IPS DF 4.7 (cell line): ENCODE measurements around the gene PXT1.
"Not testable (repeated sequence)": the region's sequence is repeated elsewhere in the genome, so short reads cannot be mapped to it uniquely, and the experiment has no call there.

Experiments
- DNase-seq: peaks from one replicate; pipeline ENCODE4 v3.0.0-alpha.2; 2013; ENCODE audit warnings: low spot score; ENCODE audit errors: extremely low read depth

Gene PXT1

DNA sequence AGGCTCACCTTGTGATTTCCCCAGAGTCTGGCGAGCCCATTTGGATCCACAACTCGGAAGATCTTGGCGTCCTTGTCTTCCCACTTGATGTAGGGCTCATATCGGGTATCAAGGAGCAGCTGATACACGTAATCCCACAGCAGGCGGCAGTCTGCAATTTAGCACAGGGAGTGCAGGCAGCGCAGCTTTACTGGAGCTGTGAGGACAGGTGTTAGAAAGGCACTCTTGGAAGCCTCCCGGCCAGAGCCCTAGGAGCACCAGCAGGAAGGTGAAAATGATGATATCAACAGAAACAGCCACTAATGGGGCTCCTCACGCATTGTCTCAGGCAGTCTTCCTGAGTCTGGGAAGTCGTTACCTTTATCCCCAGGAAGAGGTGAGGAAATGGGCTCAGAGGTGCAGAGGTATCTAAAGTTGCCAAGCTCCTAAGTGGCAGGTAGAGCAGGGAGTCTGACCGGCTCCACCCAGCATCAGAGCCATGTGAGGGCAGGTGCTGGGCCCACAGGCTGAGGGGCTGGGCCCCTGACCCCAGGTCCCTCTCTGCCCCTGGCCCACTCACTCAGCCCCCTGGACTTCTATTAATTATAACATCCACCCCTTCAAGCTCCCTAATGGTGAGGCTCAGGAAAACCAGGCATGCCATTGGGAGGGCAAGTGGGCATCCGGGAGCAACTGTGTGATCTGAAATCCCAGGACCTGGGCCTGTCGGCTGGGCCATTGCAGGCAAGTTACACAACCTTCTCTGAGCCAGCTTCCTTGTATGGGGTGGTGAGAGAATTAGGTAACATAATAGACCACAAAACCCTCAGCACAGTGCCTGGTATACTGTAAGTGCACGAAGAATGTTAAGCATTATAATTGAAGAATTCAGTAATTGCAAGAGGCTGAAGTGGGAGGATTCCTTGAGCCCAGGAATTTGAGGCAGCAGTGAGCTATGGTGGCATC, 73.5 kb downstream of the PXT1 start:
- DNase-seq: no peak

DNA sequence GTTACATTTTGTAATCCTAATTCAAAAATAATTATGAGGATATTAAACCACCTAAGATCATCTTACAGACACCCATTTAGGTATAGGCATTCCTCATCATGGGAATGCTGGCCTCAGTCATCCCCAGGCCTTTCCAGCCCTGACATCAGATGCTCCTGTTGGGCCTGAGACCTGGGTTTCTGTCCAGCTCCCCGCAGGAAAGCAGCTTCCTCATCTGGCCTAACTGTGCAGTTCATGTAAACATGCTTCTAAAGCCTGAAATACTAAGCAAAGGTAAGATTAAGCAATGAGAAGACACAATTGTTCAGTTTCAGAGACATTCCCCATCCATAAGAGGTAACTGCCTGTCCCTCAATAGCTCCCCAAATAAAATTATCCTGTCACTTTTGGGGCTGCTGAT, 74.2 kb downstream of the PXT1 start:
- no peak for DNase-seq

DNA sequence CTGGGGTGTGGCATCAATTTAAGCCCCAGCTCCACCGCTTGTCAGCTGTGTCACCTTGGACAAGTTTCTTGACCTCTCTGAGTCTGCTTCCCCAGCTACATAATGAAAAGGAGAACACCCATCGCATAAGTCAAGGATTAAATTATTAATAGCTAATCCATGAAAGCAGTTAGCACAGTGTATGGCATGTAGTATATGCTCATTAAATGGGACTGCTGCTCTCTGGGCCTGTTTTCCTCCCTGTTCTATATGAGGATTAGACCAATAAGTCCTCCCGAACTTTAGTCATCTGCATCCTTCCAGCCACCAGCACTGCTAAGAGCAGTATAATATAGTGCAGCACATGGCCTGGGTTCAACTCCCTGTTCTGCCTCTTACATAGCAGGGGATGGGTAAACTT, 74.9 kb downstream of the PXT1 start:
- no peak for DNase-seq

DNA sequence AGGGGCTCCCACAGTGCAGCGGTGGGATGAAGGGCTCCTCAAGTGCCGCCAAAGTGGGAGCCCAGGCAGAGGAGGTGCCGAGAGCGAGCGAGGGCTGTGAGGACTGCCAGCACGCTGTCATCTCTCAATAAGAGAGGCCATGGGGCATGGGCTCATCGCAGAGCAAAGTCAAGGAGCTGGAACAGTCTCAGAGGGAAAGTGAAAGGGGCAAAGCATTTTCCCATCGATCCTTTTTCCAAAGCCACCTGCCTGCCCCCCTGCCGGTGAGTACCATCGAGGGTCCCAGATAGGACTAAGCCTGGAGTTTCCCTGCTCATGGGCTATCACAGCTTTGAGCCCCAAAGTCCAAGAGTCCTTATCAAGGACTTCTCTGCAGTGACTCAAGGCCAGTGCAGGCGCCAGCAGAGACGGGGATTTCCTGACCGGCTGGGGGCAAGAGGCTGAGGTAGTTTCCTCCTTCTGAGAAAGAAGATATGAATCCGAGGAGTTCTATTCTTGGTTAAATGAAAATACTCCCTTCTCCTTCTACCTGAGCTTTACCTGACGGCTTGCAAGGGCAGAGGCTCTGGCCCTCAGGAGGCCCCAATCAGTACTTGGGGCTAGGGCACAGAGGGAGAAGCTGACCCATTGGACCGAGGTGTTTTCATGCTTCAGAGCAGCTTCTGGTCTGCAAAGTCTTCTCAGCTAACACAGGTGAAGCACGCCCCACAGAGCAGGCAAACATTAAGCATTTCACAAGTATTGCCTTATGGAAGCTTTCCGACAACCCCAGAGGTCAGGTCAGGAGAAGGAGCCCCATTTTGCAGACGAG, 77.8 kb downstream of the PXT1 start:
- no peak for DNase-seq

- not testable (repeated sequence) for DNase-seq
Observed at GRCh38 chr6:36364061-36364635, 78.5 kb downstream of the PXT1 start.

GRCh38 chr6:36363371-36363752, 79.3 kb downstream of the PXT1 start:
- not testable (repeated sequence) for DNase-seq

DNA sequence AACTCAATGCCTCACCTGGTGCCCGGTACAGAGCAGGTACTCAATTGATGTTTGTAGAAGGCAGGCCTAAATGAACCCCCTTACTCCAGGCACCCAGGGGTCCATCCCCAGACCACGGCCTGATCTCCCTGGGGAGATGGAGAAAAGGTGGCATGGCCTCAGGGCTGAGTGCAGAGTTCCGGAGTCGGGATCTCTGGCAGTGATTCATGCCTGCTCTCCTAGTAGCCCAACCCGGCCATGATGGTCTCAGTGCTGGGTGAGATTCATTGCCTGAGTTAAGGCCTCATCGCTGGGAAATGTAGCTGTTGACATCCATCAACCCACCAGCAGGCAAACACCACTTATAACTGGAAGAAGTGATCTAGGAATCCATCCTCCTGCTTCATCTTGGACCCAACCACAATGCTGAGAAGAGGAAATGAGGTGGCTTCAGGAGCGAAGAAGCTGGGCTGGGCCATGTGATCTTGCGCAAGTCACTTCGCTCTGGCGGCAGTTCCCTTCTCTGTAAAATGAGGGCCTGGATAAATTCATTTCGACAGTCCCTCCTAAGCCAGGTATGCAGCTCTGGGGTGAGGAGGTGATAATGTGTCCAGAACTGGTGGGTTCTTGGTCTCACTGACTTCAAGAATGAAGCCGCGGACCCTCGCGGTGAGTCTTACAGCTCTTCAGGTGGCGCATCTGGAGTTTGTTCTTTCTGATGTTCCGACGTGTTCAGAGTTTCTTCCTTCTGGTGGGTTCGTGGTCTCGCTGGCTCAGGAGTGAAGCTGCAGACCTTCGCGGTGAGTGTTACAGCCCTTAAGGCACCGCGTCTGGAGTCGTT, 79.9 kb downstream of the PXT1 start:
- no peak for DNase-seq

- no peak for DNase-seq
Observed at GRCh38 chr6:36361071-36361470, 81.6 kb downstream of the PXT1 start.

DNA sequence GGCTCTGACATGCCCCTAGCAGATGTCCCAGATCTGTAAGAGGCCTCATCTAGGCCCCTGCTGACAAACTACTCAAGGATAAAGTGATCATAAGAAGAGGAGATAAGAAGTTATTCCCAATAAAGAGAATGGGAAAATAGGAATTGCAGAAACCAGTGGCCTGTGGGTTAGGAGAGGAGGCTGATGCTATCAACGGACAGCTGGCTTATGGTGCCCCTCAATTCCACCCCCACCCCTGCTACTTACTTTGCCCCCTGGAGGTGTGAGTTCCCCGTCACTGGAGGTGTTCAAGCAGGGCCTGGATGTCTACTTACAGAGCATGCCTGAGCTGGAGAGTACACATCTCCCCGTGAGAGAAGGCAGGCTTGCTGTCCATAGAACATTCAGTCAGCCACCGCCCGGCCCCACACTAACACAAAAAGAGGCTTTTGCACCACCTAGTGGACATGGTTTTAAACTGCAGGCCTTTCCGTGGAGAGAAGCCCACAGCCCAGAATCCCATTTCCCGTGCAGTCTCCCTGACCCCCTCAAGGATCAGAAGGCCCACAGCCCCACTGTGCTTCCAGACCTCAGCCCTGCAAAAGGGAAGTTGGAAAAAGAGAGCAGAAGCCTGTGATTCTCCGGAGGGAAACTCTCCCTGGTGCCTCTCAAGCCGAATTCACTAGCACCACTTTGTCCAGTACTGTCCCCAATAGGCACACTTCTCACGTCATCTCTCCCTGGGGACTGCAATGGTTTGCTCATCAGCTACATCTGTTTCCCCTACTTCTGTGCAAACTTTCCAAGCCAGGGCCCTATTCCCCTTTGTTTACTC, 82.2 kb downstream of the PXT1 start:
- DNase-seq: no peak

DNA sequence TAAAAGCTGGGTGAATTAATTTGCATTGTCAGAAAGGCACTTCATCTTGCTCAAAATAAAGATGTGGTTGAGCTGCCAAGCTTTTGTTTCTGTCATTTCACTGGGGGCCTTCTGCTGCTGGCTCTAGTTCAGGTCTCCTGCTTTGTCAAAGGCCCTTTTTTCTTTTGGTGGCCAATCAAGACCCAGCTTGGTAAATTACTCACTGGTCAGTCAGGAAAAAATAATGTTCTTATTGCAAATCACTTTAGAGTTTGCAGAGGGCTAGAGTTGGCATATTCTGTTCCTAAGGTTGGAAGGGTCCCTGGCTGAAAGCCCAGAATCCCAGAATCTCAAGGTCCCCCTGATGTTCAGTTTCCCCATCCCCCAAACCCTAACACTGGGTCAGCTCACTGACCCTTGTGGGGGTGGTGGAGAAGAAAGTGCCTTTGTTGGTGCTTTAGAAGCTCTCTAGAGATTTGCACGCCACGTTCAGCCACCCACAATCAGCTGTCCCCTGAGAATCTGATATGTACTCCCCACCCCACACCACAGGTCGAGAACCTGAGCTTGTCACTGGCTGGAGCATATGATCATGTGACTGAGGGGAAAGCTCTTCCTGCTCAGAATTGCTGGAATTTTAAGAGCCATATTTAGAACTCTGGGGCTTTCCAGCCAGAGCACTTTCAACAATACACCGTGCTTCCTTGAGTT, 84.3 kb downstream of the PXT1 start:
- DNase-seq: no peak

DNA sequence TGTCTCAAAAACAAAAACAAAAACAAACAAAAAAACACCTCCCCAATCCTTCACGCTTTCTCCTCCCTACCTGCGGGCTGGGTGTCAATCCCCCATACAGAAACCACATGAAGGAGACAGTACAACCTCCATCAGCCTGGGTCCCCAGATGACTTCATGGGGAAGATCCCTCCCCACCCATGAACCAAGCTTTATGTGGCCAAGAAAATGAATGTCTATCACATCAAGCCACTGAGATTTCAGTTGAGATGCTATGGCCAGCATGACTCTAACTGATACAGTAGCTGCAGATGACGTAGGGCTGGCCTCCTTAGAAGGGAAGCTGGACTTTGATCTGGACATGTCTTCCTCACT, 84.8 kb downstream of the PXT1 start:
- no peak for DNase-seq

- DNase-seq: no peak
Observed at GRCh38 chr6:36355819-36356218, 86.8 kb downstream of the PXT1 start.

DNA sequence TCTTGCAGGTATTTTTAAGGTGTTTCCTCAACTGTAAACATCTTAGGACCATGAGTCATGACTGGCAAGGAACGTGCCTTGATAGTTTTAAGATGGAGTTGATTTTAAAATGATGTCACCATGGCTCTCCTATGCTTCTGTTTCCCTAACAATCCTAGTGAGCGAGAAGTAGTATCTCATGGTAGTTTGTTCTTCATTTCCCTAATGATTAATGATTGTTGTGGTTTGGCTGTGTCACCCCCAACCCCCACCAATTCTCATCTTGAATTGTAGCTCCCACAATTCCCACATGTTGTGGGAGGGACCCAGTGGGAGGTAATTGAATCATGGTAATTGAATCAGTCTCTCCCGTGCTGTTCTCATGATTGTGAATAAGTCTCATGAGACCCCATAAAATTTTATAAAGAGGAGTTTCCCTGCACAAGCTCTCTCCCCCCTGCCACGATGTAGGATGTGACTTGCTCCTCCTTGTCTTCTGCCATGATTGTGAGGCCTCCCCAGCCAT, 89.2 kb downstream of the PXT1 start:
- no peak for DNase-seq

- DNase-seq: no peak
Observed at GRCh38 chr6:36352477-36353157, 90.0 kb downstream of the PXT1 start.

DNA sequence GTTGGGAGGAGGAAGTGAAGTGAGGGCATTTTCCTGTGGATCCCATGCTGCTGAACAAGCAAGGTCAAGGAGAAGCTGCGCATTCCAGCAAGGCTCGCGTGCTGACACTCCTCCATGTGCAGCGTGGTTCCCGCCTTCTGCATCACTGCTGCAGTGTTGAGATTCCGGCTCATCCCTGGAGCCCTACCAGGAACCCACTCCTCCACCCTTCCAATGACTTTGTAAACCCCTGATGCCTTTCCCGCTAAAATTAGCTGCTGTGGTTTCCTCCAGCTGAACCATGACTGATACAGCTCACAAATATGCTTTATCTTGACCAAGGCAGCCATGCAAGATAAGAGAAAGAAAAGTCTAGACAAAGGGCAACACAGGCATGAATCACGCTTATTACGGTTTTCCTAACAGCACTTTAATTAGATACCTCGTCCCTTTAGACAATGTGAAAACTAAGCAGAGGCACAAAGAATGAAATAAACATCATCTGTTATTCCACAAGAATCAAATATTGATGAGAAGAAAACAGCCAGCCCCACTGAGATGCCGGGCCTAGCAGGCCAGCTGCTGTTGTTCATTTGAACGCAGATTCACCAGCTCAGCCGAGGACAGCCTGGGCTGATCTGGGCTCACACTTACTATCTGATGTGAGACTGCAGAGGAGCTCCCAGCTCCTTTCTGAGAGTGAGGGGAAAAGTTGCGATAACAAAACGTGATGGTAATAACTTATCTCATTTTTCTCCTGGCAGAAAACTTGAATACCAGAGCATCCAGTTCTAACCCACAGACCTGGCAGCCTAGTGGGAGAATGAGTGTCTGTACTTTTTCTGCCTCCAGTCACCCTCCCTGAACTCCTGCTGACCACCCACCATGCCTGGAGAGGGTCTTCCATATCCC, 91.7 kb downstream of the PXT1 start:
- no peak for DNase-seq

DNA sequence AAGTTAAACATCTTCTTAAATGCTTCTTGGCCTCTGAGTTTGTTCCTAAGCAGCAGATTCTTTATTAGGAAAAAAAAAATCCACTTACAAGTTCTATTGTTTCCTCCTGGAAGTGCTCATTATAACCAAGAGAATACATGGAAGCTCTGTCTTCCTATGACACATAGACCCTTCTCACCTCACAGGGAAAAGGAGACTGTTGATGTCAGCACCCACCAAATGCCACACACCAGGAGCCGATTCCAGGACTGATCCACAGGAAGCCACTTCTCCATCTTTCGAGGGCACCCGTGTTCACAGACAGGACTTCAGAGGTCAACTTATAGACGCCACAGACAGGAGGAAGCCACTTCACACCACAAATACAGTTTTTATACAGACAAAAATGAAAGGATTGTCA, 92.6 kb downstream of the PXT1 start:
- DNase-seq: no peak

DNA sequence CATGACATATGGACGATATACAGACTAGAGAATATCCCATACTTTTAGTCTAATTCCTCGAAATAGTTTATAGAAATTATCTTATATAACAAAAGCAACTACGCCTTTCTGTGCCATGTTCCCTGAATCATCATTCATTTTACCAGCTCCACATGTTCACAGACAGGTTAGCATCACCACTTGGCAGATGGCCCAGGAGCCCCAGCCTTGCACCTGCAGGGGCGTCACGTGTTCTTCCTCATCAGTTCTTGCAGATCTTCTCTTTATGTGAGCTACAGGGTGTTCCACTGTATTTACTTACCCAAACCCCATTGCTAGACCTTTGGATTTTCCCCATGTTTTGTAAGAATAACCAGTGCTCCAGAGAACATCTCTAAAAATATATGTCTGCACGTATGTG, 93.4 kb downstream of the PXT1 start:
- DNase-seq: no peak

DNA sequence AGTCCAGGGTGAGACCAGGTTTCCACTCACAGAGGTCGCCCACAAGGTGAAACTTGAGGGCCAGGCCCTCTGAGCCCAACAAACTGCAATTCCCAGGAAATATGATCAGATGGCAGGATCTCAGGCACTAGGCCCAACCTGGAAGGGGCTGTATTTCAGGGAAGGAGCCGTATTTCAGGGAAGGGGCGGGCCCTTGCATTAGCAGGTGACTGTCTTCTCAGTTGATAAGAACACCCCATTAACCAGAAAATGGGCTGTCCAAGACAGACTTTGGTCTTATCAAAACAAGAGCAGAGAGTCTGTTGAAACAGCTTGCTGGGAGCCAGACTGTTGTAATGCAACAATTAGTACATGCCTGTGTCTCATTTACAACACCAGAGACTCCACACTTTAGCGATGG, 95.0 kb downstream of the PXT1 start:
- DNase-seq: no peak
